ENCODE measurements around the gene TNFRSF21. TPM values are rescaled to one million over a fixed set of nuclear protein-coding genes. Genes with fewer than 3 reads are reported as not detected.

Gene TNFRSF21
- total and polyA plus RNA-seq, 9 of the 15 experiments (the other 6 are each of a cell fraction or from before 2014, with no cell fraction given): 0.63 to 5.7 (median 2.2) TPM

DNA sequence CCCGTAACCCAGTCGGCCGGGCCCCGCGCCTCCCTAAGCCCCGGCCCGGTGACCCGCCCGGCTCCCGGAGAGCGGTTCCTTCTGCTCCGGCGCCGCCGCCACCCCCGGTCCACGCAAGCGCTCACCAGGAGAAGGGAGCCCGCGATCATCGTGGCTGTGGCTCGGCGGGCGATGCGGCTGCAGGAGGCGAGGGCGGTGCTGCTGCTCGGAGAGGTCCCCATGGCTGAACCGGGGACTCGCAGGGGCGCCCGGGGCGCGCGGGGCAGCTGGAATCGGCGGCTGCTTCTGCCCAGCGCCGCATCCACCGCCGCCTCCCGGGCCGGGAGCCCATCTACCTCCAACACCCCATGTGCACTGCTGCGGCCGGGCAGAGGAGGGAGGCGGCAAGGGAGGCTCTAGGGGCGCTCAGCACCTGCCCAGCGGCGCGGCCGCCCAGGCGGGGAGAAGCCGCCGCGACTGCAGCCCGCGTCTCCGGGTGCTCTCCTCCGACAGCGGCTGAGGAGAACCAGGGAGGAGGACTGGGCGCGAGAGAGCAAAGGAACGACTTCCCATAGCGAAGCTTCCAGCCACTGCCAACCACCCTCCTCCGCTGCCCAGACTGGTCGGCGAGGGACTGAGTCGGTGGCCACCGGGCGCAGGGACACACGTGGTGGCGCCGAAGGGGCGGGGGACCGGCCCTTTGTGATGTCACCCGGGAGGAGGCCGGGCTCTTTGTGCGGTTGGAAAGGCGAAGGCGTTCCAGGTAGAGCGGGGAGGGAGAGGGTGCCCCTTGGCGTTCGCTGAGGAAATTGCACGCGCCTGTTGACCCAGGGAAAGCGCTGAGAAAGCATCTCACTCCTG is at the start of gene TNFRSF21 (continued):
- no peak for TF ChIP-seq NUFIP1 (IDR thresholded peaks at IDR 0.05; ENCODE audit: partially characterized antibody)
- peak in 1 of 2 experiments; percentile 63; a peak in 1 of 4 replicates for TF ChIP-seq FOXK2 (conservative IDR thresholded peaks at IDR 0.05 in 1 of 2, IDR thresholded peaks at IDR 0.05 in 1 of 2; ENCODE audit: low read depth in 2 of 2)
- no peak for TF ChIP-seq RBM14 (IDR thresholded peaks at IDR 0.05; ENCODE audit: borderline replicate concordance, insufficient read depth, low read depth, low read length)
- no peak for TF ChIP-seq NBN (IDR thresholded peaks at IDR 0.05; ENCODE audit: low read depth)
- peak; percentile 63 for TF ChIP-seq POLR2A (conservative IDR thresholded peaks at IDR 0.05)
- peak; percentile 94 for TF ChIP-seq MYC (IDR thresholded peaks at IDR 0.05; ENCODE audit: low read depth, low read length)
- TF ChIP-seq MYC (CRISPR knock-in tag; IDR thresholded peaks at IDR 0.05; ENCODE audit: borderline replicate concordance, low read depth): no peak
- 0 out of 2 replicates have a peak, but pooled peaks have one; percentile 12 for TF ChIP-seq PHB (CRISPR knock-in tag; IDR thresholded peaks at IDR 0.05)
- TF ChIP-seq, protein P1, sequence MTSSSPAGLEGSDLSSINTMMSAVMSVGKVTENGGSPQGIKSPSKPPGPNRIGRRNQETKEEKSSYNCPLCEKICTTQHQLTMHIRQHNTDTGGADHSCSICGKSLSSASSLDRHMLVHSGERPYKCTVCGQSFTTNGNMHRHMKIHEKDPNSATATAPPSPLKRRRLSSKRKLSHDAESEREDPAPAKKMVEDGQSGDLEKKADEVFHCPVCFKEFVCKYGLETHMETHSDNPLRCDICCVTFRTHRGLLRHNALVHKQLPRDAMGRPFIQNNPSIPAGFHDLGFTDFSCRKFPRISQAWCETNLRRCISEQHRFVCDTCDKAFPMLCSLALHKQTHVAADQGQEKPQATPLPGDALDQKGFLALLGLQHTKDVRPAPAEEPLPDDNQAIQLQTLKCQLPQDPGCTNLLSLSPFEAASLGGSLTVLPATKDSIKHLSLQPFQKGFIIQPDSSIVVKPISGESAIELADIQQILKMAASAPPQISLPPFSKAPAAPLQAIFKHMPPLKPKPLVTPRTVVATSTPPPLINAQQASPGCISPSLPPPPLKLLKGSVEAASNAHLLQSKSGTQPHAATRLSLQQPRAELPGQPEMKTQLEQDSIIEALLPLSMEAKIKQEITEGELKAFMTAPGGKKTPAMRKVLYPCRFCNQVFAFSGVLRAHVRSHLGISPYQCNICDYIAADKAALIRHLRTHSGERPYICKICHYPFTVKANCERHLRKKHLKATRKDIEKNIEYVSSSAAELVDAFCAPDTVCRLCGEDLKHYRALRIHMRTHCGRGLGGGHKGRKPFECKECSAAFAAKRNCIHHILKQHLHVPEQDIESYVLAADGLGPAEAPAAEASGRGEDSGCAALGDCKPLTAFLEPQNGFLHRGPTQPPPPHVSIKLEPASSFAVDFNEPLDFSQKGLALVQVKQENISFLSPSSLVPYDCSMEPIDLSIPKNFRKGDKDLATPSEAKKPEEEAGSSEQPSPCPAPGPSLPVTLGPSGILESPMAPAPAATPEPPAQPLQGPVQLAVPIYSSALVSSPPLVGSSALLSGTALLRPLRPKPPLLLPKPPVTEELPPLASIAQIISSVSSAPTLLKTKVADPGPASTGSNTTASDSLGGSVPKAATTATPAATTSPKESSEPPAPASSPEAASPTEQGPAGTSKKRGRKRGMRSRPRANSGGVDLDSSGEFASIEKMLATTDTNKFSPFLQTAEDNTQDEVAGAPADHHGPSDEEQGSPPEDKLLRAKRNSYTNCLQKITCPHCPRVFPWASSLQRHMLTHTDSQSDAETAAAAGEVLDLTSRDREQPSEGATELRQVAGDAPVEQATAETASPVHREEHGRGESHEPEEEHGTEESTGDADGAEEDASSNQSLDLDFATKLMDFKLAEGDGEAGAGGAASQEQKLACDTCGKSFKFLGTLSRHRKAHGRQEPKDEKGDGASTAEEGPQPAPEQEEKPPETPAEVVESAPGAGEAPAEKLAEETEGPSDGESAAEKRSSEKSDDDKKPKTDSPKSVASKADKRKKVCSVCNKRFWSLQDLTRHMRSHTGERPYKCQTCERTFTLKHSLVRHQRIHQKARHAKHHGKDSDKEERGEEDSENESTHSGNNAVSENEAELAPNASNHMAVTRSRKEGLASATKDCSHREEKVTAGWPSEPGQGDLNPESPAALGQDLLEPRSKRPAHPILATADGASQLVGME (CRISPR knock-in tag; IDR thresholded peaks at IDR 0.05): peak; percentile 32; the same call in 1 of the 2 replicates
- TF ChIP-seq GATAD2B (IDR thresholded peaks at IDR 0.05; ENCODE audit: borderline replicate concordance): peak; percentile 50
- TF ChIP-seq FOSL1 (tag; conservative IDR thresholded peaks at IDR 0.05): peak; percentile 60; the same call in 1 of the 2 replicates
- TF ChIP-seq, protein P2, sequence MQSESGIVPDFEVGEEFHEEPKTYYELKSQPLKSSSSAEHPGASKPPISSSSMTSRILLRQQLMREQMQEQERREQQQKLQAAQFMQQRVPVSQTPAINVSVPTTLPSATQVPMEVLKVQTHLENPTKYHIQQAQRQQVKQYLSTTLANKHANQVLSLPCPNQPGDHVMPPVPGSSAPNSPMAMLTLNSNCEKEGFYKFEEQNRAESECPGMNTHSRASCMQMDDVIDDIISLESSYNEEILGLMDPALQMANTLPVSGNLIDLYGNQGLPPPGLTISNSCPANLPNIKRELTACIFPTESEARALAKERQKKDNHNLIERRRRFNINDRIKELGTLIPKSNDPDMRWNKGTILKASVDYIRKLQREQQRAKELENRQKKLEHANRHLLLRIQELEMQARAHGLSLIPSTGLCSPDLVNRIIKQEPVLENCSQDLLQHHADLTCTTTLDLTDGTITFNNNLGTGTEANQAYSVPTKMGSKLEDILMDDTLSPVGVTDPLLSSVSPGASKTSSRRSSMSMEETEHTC (IDR thresholded peaks at IDR 0.05): no peak
- TF ChIP-seq, protein P3, sequence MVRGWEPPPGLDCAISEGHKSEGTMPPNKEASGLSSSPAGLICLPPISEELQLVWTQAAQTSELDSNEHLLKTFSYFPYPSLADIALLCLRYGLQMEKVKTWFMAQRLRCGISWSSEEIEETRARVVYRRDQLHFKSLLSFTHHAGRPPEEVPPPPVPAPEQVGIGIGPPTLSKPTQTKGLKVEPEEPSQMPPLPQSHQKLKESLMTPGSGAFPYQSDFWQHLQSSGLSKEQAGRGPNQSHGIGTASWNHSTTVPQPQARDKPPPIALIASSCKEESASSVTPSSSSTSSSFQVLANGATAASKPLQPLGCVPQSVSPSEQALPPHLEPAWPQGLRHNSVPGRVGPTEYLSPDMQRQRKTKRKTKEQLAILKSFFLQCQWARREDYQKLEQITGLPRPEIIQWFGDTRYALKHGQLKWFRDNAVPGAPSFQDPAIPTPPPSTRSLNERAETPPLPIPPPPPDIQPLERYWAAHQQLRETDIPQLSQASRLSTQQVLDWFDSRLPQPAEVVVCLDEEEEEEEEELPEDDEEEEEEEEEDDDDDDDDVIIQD (CRISPR knock-in tag; IDR thresholded peaks at IDR 0.05): no peak
- peak; percentile 37; the same call in 1 of the 2 replicates for TF ChIP-seq FOXP1 (CRISPR knock-in tag; IDR thresholded peaks at IDR 0.05)
- TF ChIP-seq, protein P4, sequence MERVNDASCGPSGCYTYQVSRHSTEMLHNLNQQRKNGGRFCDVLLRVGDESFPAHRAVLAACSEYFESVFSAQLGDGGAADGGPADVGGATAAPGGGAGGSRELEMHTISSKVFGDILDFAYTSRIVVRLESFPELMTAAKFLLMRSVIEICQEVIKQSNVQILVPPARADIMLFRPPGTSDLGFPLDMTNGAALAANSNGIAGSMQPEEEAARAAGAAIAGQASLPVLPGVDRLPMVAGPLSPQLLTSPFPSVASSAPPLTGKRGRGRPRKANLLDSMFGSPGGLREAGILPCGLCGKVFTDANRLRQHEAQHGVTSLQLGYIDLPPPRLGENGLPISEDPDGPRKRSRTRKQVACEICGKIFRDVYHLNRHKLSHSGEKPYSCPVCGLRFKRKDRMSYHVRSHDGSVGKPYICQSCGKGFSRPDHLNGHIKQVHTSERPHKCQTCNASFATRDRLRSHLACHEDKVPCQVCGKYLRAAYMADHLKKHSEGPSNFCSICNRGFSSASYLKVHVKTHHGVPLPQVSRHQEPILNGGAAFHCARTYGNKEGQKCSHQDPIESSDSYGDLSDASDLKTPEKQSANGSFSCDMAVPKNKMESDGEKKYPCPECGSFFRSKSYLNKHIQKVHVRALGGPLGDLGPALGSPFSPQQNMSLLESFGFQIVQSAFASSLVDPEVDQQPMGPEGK (CRISPR knock-in tag; IDR thresholded peaks at IDR 0.05; ENCODE audit: borderline replicate concordance): no peak
- TF ChIP-seq SP1 (CRISPR knock-in tag; IDR thresholded peaks at IDR 0.05): peak; percentile 79
- TF ChIP-seq CXXC5 (CRISPR knock-in tag; IDR thresholded peaks at IDR 0.05): peak; percentile 76
